GM12801 (cell line): Measurements from ENCODE around the gene KIAA0825.

Source experiments
- TF ChIP-seq, protein P1 (sequence below): IDR thresholded peaks from one replicate; pipeline ENCODE4 v1.5.1; 2011; ENCODE audit warnings: control low read depth; ENCODE audit not compliant: insufficient read length; ENCODE audit errors: extremely low read depth

KIAA0825 gene

GRCh38 chr5:94645053-94645452, 26.6 kb upstream of the KIAA0825 start:
- TF ChIP-seq, protein P1, sequence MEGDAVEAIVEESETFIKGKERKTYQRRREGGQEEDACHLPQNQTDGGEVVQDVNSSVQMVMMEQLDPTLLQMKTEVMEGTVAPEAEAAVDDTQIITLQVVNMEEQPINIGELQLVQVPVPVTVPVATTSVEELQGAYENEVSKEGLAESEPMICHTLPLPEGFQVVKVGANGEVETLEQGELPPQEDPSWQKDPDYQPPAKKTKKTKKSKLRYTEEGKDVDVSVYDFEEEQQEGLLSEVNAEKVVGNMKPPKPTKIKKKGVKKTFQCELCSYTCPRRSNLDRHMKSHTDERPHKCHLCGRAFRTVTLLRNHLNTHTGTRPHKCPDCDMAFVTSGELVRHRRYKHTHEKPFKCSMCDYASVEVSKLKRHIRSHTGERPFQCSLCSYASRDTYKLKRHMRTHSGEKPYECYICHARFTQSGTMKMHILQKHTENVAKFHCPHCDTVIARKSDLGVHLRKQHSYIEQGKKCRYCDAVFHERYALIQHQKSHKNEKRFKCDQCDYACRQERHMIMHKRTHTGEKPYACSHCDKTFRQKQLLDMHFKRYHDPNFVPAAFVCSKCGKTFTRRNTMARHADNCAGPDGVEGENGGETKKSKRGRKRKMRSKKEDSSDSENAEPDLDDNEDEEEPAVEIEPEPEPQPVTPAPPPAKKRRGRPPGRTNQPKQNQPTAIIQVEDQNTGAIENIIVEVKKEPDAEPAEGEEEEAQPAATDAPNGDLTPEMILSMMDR: no peak

DNA sequence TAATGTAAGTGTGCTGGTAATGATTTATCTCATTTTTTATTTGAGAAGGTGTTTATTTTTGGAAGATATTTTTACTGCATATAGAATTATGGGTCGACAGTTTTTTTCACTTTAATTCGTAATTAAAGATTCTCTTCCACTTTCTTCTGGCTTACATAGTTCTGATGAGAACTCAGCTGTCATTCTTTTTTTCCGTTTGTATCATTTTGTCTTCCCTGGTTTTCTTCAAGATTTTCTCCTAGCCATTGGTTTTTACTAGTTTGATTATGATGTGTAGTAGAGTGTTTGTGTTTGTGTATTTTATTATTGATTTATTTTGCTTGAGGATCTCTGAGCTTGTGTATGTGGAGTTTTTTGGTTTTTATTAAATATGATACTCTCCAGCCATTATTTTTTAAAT, 21.8 kb upstream of the KIAA0825 start:
- TF ChIP-seq, protein P1: no peak

DNA sequence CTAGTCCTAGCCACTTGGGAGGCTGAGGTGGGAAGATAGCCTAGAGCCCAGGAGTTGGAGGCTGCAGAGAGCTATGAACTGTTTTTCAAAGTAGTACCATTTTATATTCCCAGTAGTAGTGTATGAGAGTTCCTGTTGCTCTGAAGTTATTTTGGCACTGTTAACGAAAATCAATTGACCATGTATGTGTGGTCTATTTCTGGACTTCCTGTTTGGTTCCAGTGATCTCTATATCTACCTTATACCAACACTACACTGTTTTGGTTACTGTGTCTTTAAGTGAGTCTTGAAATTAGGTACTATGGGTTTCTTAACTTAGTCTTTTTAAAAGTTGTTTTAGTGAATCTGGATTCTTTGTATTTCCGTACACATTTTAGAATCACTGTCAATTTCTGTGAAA, 13.6 kb upstream of the KIAA0825 start:
- TF ChIP-seq, protein P1: no peak

DNA sequence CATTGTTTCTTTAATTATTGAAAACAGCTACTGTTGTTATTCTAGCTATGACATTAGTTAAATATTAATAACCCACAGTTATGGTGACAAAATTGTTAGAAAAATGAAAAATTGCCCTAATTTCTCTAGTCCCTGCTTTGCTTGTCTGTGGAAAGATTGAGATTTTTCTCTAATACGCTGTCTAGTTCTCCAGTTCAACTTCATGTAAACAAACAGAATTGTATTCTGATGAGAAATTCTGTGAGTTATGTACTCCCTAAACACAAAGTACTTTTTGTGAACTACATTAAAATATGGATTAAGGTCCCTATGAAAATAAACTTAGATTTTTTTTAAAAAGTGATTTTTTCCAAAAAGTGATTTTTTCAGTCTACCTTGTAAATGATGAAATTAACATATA, 8.8 kb upstream of the KIAA0825 start:
- TF ChIP-seq, protein P1: no peak

GRCh38 chr5:94623877-94624276, 5.5 kb upstream of the KIAA0825 start:
- TF ChIP-seq, protein P1: no peak

GRCh38 chr5:94623011-94623410, 4.6 kb upstream of the KIAA0825 start:
- TF ChIP-seq, protein P1: no peak

DNA sequence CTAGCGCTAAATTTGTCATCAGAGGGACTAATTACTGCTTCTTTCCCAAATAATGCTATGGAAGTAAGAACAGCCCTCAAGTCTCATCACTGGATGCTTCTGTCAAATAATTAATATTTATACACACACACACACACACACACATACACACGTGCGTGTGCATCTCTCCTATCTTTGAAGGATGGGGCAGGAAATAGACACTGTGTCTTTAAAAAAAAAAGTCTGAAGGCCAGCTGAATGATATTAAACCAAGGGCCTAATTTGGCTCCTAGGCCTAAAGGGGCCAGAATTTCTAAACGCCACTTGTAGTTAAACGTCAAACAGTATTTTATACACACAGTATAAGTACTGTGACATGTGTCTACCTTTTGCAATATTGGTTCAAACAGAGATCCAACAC, 3.4 kb upstream of the KIAA0825 start:
- TF ChIP-seq, protein P1: no peak

GRCh38 chr5:94620256-94620655, 1.9 kb upstream of the KIAA0825 start:
- TF ChIP-seq, protein P1: no peak
